WTC11 (cell line): ENCODE measurements around the gene LRRC32. TPM values are rescaled to one million over a fixed set of nuclear protein-coding genes. Genes with fewer than 3 reads are reported as not detected.
"Not testable (repeated sequence)": the region's sequence is repeated elsewhere in the genome, so short reads cannot be mapped to it uniquely, and the experiment has no call there.

Experiments
- ATAC-seq: fragments of 200-7000 bp; cut with Tn5 transposase; 2 replicates; pipeline ENCODE4 v1.10.0; 2021; ENCODE audit warnings: mild to moderate bottlenecking, moderate library complexity
- CTCF ChIA-PET: fragments of 300-600 bp; sonication (Branson Sonifier 250); formaldehyde crosslinking; loops from one replicate; lab custom pipeline; 2021; ENCODE audit warnings: antibody characterized with exemption; lab: Charles Lee
- POLR2A ChIA-PET: fragments of 350-600 bp; sonication (Branson Sonifier 250); formaldehyde crosslinking; loops from one replicate; lab custom pipeline; 2021; ENCODE audit warnings: antibody characterized with exemption; lab: Charles Lee
- DNase-seq: peaks from one replicate; pipeline ENCODE4 v3.0.0; 2021; ENCODE audit warnings: low spot score
- H3K27ac Mint-ChIP-seq: 2 replicates; pipeline ENCODE4 v1.8.0; 2021; ENCODE audit warnings: mixed read lengths
- H3K27me3 Mint-ChIP-seq: 2 replicates; pipeline ENCODE4 v1.8.0; 2021; ENCODE audit warnings: low read depth, mild to moderate bottlenecking, moderate library complexity, mixed read lengths
- H3K36me3 Mint-ChIP-seq: 2 replicates; pipeline ENCODE4 v1.8.0; 2021; ENCODE audit warnings: mixed read lengths
- H3K4me1 Mint-ChIP-seq: 2 replicates; pipeline ENCODE4 v1.8.0; 2022; ENCODE audit warnings: mixed read lengths
- H3K4me3 Mint-ChIP-seq: 2 replicates; pipeline ENCODE4 v1.8.0; 2021; ENCODE audit warnings: mild to moderate bottlenecking, moderate library complexity, mixed read lengths
- H3K9me3 Mint-ChIP-seq: 2 replicates; pipeline ENCODE4 v1.8.0; 2021; ENCODE audit warnings: mixed read lengths
- NFYB ChIP-seq: sonication (generic); formaldehyde crosslinking; conservative IDR thresholded peaks from 2 replicates; pipeline ENCODE4 v1.8.0; 2022; ENCODE audit warnings: low read depth, missing genetic modification reagents
- PRRX2 ChIP-seq: fragments of 250-450 bp; sonication (Bioruptor Pico); IDR thresholded peaks from 2 replicates; pipeline ENCODE4 v1.8.0; 2021; ENCODE audit warnings: mild to moderate bottlenecking
- SMAD3 ChIP-seq: sonication (generic); formaldehyde crosslinking; IDR thresholded peaks from 2 replicates; pipeline ENCODE4 v1.8.0; 2022; ENCODE audit warnings: missing genetic modification reagents, mild to moderate bottlenecking, borderline replicate concordance
- TCF7 ChIP-seq: sonication (generic); formaldehyde crosslinking; IDR thresholded peaks from 2 replicates; pipeline ENCODE4 v1.8.0; 2022; ENCODE audit warnings: mild to moderate bottlenecking, low read depth, missing genetic modification reagents, moderate library complexity
- USF2 ChIP-seq: sonication (generic); formaldehyde crosslinking; IDR thresholded peaks from 2 replicates; pipeline ENCODE4 v1.8.1; 2023; ENCODE audit warnings: mild to moderate bottlenecking, missing genetic modification reagents, moderate library complexity
- ZNF423 ChIP-seq: fragments of 250-450 bp; sonication (Bioruptor Pico); IDR thresholded peaks from 2 replicates; pipeline ENCODE4 v2.1.2; 2022; ENCODE audit warnings: mild to moderate bottlenecking, moderate library complexity
- ZNF512 ChIP-seq: sonication (generic); formaldehyde crosslinking; IDR thresholded peaks from 2 replicates; pipeline ENCODE4 v1.8.1; 2022; ENCODE audit warnings: missing genetic modification reagents, borderline replicate concordance
- total RNA-seq: library from RNA; stranded (reverse); gene quantifications from 3 replicates; pipeline ENCODE4 v1.2.3, GENCODE V29; 2021

The LRRC32 gene
- total RNA-seq, 1 experiment from 2014 or later: 0.74 TPM

- DNase-seq (no peak), ATAC-seq (peak; percentile 31; the same call in 1 of the 2 replicates)
- POLR2A ChIA-PET: interaction anchor here (0.6 kb wide), 1 partner anchor 175 kb away, joined by 3 read pairs; no protein-coding TSS in a partner anchor
- TF ChIP-seq ZNF512 (no peak), TCF7 (CRISPR knock-in tag) (no peak), ZNF423 (peak; percentile 94), SMAD3 (no peak), PRRX2 (no peak)
- CTCF ChIA-PET: interaction anchor here (0.7 to 1.6 kb wide), 4 partner anchors 11 to 181 kb away, joined by 3 to 13 read pairs (median 3); no protein-coding TSS in a partner anchor
- H3K27ac Mint-ChIP-seq: no peak overlapping the region
- peaks cover 2% of the 10 kb centered on the region; the same call in 1 of the 2 replicates for H3K27me3 Mint-ChIP-seq
- no peak overlapping the region for H3K4me3 Mint-ChIP-seq
- peaks cover 12% of the 10 kb centered on the region for H3K9me3 Mint-ChIP-seq
- H3K36me3 Mint-ChIP-seq: peaks cover 10% of the 10 kb centered on the region
- H3K4me1 Mint-ChIP-seq: peaks cover 28% of the 10 kb centered on the region
These were observed 60.7 kb downstream of the LRRC32 start for GRCh38 chr11:76609736-76610370.

GRCh38 chr11:76608879-76609460 lies 61.6 kb downstream of the LRRC32 start:
- H3K27me3 Mint-ChIP-seq, DNase-seq, H3K36me3 Mint-ChIP-seq, ATAC-seq: not testable (repeated sequence)
- 0 out of 2 replicates have a peak, but pooled peaks have one; percentile 26 for TF ChIP-seq USF2 (CRISPR knock-in tag)
- TF ChIP-seq, all 79 proteins: peak for 1; not testable (repeated sequence) for 78
- peaks cover 28% of the 10 kb centered on the region for H3K4me1 Mint-ChIP-seq
- H3K27ac Mint-ChIP-seq, POLR2A ChIA-PET, H3K4me3 Mint-ChIP-seq: not testable (repeated sequence)
- H3K9me3 Mint-ChIP-seq: peaks cover 12% of the 10 kb centered on the region
- CTCF ChIA-PET: interaction anchor here (1.2 to 1.6 kb wide), 4 partner anchors 10 to 72 kb away, joined by 3 to 13 read pairs (median 8); no protein-coding TSS in a partner anchor

GRCh38 chr11:76608228-76608627 lies 62.3 kb downstream of the LRRC32 start:
- CTCF ChIA-PET: interaction anchor here (1.1 to 1.5 kb wide), 2 partner anchors 9 kb away, joined by 3 to 12 read pairs; no protein-coding TSS in a partner anchor
- H3K36me3 Mint-ChIP-seq, ATAC-seq, POLR2A ChIA-PET, H3K27ac Mint-ChIP-seq, DNase-seq, H3K4me3 Mint-ChIP-seq, H3K27me3 Mint-ChIP-seq: not testable (repeated sequence)
- Mint-ChIP-seq H3K4me1 (peaks cover 28% of the 10 kb centered on the region), H3K9me3 (peaks cover 12% of the 10 kb centered on the region)
- peak; percentile 58 for TF ChIP-seq NFYB

Other genes with a start within 250 kb of the LRRC32 start
- gene EMSY, start 225.7 kb downstream of the LRRC32 start, total RNA-seq: 25.3 to 31.1 TPM (median 29.2 TPM) in 3 replicates
- gene TSKU, start 112.6 kb upstream of the LRRC32 start, total RNA-seq: 24.0 to 30.3 TPM (median 24.4 TPM) in 3 replicates
- 12.3 to 13.7 TPM (median 12.8 TPM) in 3 replicates for gene ACER3, start 190.2 kb upstream of the LRRC32 start, total RNA-seq